COLO668 (cell line): ENCODE measurements around the gene S100A1.
A peak's percentile ranks its signal among the peaks of the same experiment; 100 is the strongest.
"Not testable (repeated sequence)": the region's sequence is repeated elsewhere in the genome, so short reads cannot be mapped to it uniquely, and the experiment has no call there.

ENCODE experiments used
- DNase-seq: peaks from one replicate; lab custom pipeline; 2025; ENCODE audit not compliant: unreplicated experiment; lab: John Stamatoyannopoulos, UW

Gene S100A1

DNA sequence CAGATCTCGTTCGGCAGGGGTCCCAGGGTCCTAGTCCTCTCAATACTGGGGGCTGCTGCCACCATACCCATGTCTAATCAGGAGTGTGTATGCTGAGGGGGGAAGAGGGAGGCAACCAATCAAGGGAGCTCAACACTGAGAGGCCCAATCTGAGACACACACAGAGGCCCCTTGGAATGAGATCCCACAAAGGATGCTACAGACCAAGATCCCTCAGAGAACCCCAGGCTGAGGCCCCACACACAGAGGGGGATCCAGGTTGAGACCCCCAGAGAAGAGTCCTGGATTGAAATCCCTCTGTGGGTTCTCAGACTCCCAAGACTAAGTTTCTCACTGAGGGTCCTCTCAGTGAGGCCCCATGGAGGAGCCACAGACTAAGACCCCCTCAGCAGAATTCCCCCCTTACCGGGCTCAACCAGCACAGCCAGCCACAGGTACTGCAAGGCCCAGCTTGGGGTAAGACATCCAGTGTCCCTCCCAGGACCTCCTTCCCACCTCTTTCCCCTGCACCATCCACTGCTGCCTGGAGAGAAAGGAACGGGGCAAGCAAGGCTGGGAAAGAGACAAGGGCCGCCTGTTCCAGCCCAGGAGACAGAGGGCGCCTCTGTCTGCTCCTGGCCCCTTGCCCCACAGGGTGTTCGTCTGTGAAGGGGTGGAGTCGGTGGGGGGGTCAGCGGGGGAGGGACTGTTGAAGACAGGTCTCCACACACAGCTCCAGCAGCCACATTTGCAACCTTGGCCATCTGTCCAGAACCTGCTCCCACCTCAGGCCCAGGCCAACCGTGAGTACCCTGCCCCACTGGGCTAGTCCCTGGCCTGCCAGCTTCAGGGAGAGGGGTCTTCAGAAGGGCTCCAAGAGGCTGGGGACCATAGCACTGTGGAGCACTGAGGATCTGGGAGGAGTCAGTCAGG, at the start of gene S100A1:
S100A1 (plus strand) TSS at position 720 of the 912 bp plus-strand sequence. CDS start 2,088 bp downstream, outside the sequence.
- DNase-seq: no peak

DNA sequence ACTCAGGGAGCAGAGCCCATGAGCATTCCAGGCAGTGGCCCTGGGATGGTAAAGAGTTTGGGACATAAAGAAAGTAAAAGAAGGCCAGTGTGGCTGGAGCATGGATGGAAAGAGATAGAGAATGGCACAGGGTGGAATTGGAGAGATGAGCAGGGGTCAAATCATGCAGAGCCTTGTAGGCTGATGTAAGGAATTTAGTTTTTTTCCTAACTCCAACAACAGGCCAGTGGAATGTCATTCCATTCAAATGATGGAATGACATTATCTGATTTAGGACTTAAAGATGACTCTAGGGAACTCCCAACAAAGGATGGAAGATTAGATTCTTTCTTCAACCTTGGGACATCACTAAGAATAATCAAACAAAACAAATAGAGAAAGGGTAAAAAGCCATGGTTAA, 49.7 kb upstream of the S100A1 start:
- no peak for DNase-seq

DNA sequence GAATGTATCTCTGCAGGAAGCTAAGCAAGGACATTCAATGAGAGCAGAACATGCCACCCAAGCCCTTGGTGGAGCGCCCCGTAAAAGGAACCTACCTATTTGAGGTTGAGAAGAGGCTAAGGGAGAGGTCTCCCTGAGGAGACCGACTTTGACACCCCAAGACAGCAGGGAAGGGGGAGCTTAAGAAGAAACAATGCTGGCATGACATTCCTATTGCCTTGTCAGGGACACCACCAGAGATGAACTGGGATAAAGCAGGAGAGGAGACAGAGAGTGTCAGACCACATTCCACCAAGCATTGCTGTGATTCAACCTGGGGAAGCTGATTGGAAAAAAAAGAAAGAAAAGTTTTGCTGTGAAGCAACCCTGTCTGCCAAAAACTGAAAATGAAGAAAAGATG, 49.3 kb upstream of the S100A1 start:
- no peak for DNase-seq

DNA sequence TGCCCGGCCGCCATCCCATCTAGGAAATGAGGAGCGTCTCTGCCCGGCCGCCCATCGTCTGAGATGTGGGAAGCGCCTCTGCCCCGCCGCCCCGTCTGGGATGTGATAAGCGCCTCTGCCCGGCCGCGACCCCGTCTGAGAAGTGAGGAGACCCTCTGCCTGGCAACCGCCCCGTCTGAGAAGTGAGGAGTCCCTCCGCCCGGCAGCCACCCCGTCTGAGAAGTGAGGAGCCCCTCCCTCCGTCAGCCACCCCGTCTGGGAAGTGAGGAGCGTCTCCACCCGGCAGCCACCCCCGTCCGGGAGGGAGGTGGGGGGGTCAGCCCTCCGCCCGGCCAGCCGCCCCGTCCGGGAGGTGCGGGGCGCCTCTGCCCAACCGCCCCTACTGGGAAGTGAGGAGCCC, 45.4 kb upstream of the S100A1 start:
- DNase-seq: not testable (repeated sequence)

DNA sequence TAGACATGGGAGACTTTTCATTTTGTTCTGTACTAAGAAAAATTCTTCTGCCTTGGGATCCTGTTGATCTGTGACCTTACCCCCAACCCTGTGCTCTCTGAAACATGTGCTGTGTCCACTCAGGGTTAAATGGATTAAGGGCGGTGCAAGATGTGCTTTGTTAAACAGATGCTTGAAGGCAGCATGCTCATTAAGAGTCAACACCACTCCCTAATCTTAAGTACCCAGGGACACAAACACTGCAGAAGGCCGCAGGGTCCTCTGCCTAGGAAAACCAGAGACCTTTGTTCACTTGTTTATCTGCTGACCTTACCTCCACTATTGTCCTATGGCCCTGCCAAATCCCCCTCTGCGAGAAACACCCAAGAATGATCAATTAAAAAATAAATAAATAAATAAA, 44.7 kb upstream of the S100A1 start:
- not testable (repeated sequence) for DNase-seq

DNA sequence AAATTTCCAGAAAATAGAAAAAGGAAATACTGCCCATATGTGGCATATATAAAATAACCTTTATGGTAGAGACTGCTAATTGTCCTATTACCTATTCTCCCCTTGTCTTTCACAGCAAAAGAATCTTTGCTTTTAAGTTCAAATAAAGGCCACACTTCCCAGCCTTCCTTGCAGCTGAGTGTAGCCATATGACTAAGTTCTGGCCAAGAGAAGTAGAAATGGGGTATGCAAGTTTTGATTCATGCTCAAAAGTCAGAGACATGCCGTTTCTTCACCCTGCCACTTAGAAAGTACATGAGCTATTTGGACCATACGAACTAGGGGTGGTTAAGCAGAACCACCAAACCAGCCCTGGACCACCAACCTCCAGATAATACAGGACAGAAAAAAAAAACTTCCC, 44.3 kb upstream of the S100A1 start:
- no peak for DNase-seq

DNA sequence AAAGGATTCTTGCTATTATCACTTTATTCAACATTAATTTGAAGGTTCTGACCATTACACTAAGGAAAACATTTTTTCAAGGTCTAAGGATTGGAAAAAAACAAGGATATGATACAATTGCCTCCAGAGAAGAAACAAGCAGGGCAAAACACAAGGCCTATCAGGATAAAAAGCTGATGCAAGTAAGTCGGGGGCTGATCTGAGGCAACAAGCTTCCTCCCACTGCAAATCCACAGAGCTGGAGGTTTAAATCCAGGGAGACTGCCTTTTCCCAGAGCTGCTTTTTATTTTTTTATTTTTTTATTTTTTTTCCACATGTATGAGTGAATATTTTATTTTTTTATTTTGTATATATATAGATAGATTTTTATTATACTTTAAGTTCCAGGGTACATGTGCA, 43.2 kb upstream of the S100A1 start:
- DNase-seq: no peak

DNA sequence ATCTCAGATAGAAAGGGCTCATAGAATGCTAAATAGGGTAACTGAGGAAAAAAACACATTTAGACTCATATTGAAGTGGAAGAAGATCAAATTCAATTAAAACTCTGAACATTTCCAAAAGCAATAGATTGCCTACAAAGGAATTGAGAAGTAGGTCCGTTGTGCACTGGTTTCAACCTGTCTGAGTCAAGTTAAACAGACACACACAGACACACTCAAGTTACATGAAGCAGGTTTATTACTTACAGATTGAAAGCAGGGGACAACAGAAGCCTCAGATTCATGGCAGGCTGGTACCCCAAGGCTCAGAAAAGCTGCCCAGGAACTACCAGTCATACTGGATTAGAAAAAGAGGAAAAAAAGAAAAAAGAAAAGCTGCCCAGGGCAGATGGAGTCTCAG, 41.9 kb upstream of the S100A1 start:
- DNase-seq: no peak

DNA sequence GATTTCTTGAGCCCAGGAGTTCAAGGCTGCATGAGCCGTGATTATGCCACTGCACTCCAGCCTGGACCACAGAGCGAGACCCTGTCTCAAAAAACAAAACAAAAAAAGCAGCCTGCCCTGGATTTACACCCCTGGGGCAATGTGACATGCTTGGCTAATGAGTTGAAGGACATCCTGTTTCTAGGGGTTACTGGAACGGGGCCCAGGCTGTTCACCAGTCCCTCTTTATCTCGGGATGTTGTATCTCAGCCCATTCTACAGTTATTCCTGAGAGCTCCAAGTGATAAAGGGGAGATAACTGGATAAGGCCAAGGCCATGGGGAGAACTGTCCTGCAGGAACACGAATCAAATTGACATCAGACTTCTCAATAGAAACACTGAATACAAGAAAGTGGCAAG, 40.9 kb upstream of the S100A1 start:
- DNase-seq: no peak

DNA sequence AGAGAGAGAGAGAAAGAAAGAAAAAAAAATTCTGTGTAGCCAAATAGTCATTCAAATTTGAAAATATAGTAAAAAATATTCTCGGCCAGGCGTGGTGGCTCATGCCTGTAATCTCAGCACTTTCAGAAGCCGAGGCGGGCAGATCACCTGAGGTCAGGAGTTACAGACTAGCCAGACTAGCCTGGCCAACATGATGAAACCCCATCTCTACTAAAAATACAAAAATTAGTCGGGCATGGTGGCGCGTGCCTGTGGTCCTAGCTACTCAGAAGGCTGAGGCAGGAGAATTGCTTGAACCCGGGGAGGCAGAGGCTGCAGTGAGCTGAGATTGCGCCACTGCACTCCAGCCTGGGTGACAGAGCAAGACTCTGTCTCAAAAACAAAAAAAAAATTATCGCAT, 40.2 kb upstream of the S100A1 start:
- not testable (repeated sequence) for DNase-seq

DNA sequence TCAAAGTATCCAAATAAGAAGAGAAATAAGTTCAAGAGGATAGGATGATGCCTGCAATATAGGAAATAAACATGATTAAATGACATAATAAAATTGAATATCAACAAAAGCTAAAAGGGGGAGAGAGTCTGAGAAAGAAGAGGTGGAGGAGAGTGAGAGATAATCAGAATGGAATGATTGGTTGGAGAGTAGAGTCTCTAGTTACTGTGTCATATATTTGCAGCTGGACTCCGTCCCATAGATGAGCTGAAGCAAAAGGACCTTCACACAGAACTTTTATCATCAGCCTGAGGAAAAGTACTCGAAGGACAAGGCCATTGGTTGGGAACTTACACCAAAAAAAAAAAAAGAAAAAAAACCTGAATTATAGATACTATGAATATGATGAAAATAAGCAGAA, 39.8 kb upstream of the S100A1 start:
- no peak for DNase-seq

DNA sequence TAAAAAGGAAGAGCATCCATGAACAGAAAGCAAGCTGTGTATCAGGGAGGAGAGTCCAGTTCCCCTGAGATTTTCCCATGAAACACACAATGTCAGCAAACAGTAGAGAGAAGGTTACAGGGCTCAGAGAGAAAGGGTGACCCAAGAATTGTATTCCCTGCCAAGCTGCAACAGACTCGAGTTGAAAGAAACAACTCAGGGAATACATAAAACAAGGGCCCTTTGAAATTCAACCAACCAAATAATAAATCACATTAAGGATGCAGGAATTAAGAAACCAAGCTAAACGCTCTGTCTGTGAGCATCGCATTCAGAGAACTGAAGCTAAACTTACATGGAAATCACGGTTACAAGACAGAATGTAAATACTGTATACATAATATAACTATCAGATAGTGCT, 35.5 kb upstream of the S100A1 start:
- DNase-seq: no peak

DNA sequence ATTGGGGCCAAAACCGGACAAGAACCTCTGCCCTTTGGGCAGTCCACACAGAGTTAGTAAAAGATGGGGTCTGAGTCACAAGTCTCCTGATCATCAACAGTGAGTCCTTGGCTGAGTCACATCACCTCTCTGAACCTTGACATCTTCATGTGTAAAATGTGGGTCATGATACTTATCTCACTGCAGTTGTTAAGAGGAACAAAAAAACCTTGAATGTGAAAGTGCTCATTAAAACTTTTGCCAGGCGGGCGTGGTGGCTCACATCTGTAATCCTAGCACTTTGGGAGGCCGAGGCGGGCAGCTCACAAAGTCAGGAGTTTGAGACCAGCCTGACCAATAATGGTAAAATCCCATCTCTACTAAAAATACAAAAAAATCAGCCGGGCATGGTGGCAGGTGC, 31.0 kb upstream of the S100A1 start:
- no peak for DNase-seq

DNA sequence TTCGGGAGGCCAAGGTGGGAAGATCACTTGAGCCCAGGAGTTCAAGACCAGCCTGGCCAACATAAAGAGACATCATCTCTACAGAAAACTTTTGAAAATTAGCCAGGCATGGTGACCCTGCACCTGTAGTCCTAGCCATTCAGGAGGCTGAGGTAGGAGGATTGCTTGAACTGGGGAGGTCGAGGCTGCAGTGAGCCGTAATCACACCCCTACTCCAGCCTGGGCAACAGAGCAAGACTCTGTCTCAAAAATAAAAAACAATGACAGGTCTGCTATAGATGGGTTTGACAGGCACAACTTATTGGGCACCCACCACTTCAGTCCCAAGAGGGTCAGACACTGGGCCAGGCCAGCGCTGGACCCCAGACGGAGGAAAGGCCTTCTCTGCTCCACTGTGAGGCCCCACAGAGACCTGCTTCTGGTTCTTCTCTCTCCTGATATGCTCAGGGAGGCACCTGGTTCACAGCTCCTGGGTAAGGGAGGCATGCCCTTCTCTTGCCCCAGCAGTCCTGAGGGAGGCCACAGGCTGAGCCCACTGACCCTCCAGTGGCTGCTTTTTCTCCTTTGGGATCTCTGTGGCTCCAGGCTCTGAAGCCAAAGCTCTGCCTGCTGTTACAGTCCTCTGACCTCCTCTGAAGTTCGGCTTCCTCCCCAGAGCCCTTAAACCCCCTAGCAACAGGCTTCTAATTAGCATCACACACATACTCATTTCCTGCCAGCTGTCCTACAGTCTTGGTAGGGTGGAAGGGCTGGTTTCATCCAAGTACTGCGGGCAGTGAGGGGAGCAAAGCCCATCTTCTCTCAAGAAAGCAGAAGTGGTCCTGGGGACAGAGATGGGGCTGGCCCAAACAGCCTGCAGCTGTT, 29.7 kb upstream of the S100A1 start:
- peak; percentile 23 for DNase-seq

DNA sequence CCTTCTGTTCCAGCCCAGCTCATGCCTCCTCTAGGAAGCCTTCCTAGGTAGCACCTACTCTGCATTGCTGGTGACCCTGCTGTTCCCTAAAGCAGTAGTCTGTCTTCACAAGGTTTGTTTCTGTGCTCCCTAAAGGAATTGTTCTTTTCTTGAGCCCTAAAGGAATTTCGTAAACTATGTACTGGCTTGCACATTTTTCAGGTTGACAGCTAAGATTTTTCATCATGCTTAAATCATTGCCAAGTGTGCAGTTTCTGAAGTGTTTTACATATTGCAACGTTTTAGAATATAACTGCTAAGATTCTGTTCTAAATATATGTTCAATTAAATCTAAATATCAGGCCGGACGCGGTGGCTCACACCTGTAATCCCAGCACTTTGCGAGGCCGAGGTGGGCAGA, 28.4 kb upstream of the S100A1 start:
- DNase-seq: no peak

DNA sequence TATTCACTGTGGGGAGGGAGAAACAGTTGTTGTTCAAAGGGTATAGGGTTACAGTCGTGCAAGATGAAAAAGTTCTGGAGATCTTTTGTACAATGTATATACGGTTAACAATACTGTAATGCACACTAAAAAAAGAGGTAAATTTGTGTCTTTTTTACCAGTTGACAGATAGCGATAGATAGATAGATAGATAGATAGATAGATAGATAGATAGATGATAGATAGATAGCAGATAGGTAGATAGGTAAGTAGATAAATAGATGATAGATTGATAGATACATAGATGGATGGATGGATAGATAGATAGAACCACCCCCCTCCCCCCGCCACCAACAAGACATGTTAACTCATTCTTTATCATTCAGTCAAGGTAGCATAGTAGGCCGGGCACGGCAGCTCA, 25.5 kb upstream of the S100A1 start:
- DNase-seq: no peak

DNA sequence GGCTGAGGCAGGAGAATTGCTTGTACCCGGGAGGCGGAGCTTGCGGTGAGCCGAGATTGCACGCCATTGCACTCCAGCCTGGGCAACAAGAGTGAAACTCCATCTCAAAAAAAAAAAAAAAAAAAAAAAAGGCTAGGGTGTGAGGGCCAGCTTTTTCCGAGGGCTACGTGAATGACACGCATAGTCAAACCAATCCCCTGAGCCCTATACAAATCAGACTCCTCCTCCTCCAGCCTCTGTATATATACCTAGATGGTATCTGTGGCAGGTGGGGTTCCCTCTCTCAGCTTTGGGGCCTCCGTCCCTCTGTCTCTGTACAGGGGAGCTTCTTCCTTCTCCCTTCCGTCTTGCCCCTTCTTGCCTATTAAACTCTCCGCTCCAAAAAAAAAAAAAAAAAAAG, 22.0 kb upstream of the S100A1 start:
- DNase-seq: no peak

DNA sequence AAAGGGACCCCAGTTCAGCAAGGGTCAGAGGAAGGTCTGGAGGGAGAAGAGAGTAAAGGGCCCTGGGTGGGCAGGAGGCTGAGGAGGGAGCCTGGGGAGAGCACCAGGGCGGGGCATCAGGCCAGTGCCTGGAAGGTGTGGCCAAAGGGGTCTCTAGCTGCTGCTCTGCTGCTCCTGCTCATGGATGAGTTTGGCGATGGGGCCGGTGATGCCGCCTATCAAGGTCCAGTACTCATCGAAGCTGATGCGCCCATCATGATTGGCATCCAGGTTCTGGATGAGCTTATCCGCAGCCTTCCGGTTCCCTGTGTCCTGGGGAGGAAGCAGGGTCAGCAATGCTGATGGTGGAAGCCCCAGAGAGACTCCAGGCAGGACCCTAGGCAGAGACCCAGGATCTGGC, 20.9 kb upstream of the S100A1 start:
- DNase-seq: no peak

DNA sequence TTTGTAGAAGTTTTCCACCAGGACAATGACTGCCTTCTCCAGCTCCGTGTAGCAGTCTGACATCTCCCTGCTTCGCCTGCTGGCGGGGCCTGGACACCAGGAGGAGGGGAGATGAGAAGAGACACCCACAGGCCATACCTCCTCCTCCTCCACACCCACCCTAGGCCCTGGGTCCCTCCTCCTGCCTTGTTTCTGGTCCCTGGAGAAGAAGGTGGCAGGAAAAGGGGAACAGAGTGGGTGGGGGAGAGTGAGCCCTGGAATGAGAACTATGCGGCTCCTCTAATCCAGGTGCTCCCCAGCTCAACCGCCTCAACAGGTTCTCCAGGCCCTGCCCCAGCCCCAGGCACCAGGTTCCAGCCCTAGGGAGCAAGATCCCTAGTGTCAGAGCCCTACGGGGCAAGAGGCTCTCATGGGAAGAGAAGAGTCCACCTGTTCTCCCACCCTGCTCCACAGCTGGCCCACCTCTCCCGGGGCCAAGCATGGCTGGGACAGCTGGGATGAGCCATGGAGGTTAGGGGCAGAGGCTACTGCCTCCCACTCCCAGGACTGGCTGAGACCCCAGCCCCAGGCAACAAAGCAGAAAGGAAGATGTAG, 20.0 kb upstream of the S100A1 start:
- no peak for DNase-seq

DNA sequence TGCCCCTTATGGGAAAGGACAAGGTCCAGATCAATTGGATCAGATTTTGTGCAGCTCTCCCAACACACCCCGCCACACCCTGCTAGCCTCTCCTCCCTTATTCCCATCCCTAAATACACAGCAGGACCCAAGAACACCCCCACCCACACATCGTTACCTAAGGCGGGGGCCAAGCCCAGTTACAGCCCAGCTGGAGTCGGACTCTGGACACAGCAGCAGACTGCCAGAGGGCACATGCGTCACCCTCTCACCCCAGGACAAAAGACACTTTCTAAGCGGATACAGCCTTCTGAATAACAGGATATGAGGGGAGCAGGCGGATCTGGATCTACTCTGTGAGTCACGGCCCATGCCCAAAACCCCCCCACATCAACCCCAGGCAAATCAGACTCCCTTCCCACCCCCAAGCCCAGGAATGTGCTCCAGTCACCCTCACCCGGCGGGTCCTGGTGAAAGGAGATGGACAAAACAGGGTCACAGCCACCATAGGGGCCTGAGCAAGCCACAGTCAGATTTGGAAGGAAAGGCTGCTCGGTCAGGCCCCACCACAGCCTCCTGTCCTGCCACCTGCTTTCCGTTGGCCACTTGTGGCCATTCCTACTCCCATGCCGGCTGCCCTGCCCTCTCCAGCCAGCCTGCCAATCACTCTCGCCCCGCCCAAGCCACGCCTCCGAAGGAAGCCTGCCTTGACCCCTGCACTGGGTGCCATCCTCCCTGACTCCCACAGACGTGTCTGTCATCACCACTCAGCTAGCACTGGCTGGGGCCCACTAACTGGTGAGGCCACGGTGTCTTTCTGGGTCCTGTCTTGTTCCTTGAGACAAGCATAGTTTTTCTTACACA, 19.3 kb upstream of the S100A1 start:
- DNase-seq: peak; percentile 65

DNA sequence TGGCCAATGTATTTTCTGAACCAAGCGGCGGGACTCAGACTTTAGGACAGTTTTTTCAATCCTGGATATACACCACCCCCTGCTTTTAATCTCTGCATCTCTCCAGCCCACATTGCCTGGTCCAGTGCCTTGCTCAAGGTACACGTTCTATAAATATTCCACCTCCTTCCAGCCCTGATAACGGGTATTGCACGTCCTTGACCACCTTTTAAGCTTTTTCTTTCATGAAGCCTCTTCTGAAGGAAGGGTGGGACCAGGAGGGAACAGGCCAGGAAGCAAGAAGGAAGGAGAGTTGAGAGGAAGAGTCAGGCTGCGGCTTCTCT, 18.7 kb upstream of the S100A1 start:
- no peak for DNase-seq
